ENCODE results near the gene EMP1. TPM values are rescaled to one million over a fixed set of nuclear protein-coding genes. Genes with fewer than 3 reads are reported as not detected.

EMP1 gene
- total RNA-seq, 3 donors from 2014 or later = 207 to 759 (median 444) TPM

GRCh38 chr12:13177906-13178305, 18.6 kb upstream of the EMP1 start:
- Histone ChIP-seq H3K27me3 (no peaks in the 10 kb centered on the region), H3K9me3 (no peaks in the 10 kb centered on the region), H3K4me1 (peaks cover 0 to 5% of the 10 kb centered on the region in 2 donors), H3K36me3 (no peaks in the 10 kb centered on the region), H3K27ac (peak overlapping the region in 1 of 2 donors; percentile 86), H3K4me3 (no peak overlapping the region)
- TF ChIP-seq POLR2AphosphoS5 (IDR thresholded peaks at IDR 0.05) (no peak), POLR2A (IDR thresholded peaks at IDR 0.05) (no peak)
- TF ChIP-seq, protein P1, sequence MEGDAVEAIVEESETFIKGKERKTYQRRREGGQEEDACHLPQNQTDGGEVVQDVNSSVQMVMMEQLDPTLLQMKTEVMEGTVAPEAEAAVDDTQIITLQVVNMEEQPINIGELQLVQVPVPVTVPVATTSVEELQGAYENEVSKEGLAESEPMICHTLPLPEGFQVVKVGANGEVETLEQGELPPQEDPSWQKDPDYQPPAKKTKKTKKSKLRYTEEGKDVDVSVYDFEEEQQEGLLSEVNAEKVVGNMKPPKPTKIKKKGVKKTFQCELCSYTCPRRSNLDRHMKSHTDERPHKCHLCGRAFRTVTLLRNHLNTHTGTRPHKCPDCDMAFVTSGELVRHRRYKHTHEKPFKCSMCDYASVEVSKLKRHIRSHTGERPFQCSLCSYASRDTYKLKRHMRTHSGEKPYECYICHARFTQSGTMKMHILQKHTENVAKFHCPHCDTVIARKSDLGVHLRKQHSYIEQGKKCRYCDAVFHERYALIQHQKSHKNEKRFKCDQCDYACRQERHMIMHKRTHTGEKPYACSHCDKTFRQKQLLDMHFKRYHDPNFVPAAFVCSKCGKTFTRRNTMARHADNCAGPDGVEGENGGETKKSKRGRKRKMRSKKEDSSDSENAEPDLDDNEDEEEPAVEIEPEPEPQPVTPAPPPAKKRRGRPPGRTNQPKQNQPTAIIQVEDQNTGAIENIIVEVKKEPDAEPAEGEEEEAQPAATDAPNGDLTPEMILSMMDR (IDR thresholded peaks at IDR 0.05) = no peak
- no peak for DNase-seq (ENCODE audit: low spot score in 2 of 2)
- intact Hi-C loops (cut with DNase I; ENCODE audit: low total_unique reads) = no loop called here

DNA sequence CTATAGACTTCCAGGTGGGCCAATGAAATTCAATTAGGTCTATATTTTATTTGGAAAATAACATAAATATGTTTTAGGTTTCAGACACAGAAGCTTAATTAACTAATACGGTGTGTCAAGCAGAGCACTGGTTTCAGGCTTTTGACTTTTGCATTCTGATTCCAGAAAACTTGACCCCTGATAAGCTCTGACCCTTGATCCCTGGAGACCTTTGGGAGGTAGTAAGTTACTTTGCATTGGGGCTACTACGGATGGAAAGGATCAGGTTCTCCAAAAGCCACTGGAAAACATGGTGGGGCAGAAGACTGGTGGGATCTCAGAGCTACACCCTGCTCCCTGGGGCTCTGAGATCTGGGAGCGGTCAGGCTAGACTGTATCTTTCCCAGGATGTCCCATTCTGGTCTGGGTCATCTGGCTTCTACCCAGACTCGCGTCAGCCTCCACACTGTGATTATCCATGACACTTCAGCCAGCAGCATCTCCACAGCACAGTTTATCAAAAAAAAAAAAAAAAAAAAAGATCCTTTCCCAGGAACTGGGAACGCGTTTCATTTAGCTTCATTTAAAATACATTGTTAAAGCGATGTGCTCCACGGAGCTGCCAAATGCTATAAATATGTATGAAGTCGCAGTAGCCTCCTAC, 17.8 kb upstream of the EMP1 start:
- intact Hi-C loops (cut with DNase I; ENCODE audit: low total_unique reads) = no loop called here
- Histone ChIP-seq H3K4me3 (peak overlapping the region in 1 of 3 donors; percentile 3), H3K36me3 (no peaks in the 10 kb centered on the region), H3K9me3 (no peaks in the 10 kb centered on the region), H3K4me1 (peaks cover 0 to 5% of the 10 kb centered on the region in 2 donors), H3K27me3 (no peaks in the 10 kb centered on the region), H3K27ac (peak overlapping the region; percentile 69 to 86)
- TF ChIP-seq POLR2AphosphoS5 (IDR thresholded peaks at IDR 0.05) = no peak
- no peak for TF ChIP-seq POLR2A (IDR thresholded peaks at IDR 0.05)
- TF ChIP-seq, protein P1 (IDR thresholded peaks at IDR 0.05) = no peak
- no peak for DNase-seq (ENCODE audit: low spot score in 2 of 2)

DNA sequence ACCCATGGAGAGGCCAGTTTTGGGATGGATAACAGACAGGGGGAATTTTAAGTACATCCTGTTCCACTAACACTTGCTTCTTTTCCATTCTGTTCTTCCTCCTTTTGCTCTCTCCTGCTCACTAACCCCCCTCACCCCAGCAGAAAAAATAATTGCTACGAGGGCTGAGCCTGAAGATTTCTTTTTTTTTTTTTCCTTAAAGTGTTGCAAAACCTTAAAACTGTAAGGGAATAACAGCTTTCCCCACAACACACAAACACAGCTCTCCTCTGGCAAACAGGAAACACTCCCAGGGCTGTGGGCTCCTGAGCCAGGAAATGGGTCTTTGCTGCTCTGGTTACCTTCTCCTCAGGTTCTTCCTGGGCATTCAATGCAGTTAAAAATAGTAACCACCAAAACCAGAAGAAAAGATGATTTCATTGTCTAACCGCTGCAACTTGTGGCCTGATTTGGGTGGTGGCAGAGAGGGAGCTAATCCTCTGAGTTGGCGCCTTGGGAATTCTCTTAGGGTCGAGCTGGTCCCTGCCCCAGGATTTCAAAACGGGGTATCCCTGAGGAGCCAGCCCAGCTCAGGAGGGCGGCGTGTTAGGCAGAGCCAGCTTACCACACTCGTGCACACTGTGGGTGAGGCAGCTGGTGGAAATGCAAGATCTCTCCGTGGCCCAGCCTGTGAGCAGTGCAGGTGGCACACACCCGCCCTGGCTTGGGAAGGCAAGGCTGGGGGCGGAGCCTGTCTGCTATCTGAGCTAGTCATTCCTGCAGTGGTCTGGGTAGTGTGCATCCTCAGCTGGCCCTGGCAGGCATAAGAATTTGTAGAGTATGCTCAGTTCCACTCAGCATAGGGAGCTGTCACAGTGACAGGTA, 17.1 kb upstream of the EMP1 start:
- intact Hi-C loops (cut with DNase I; ENCODE audit: low total_unique reads) = no loop called here
- H3K36me3 ChIP-seq = no peaks in the 10 kb centered on the region
- no peaks in the 10 kb centered on the region for H3K27me3 ChIP-seq
- H3K27ac ChIP-seq = peak overlapping the region; percentile 86 to 96
- H3K4me1 ChIP-seq = peaks cover 0 to 5% of the 10 kb centered on the region in 2 donors
- no peaks in the 10 kb centered on the region for H3K9me3 ChIP-seq
- peak overlapping the region in 2 of 3 donors; percentile 3 to 45 for H3K4me3 ChIP-seq
- peak in 1 of 2 donors; percentile 32 for DNase-seq (ENCODE audit: low spot score in 2 of 2)
- TF ChIP-seq POLR2A (IDR thresholded peaks at IDR 0.05) (no peak), POLR2AphosphoS5 (IDR thresholded peaks at IDR 0.05) (no peak)
- TF ChIP-seq, protein P1 (IDR thresholded peaks at IDR 0.05) = no peak

GRCh38 chr12:13181375-13182070, 15.0 kb upstream of the EMP1 start:
- no peaks in the 10 kb centered on the region for H3K9me3 ChIP-seq
- DNase-seq (ENCODE audit: low spot score in 2 of 2) = no peak
- no peak for TF ChIP-seq POLR2A (IDR thresholded peaks at IDR 0.05)
- no peaks in the 10 kb centered on the region for H3K27me3 ChIP-seq
- no peak overlapping the region for H3K4me3 ChIP-seq
- no peaks in the 10 kb centered on the region for H3K36me3 ChIP-seq
- H3K27ac ChIP-seq = no peak overlapping the region
- peaks cover 0 to 5% of the 10 kb centered on the region in 2 donors for H3K4me1 ChIP-seq
- intact Hi-C loops (cut with DNase I; ENCODE audit: low total_unique reads) = no loop called here

GRCh38 chr12:13182881-13183280, 13.6 kb upstream of the EMP1 start:
- Histone ChIP-seq H3K27ac (no peak overlapping the region), H3K4me1 (peaks cover 0 to 5% of the 10 kb centered on the region in 2 donors), H3K9me3 (no peaks in the 10 kb centered on the region), H3K36me3 (no peaks in the 10 kb centered on the region), H3K4me3 (no peak overlapping the region), H3K27me3 (no peaks in the 10 kb centered on the region)
- no peak for DNase-seq (ENCODE audit: low spot score in 2 of 2)
- intact Hi-C loops (cut with DNase I; ENCODE audit: low total_unique reads) = no loop called here
- TF ChIP-seq POLR2A (IDR thresholded peaks at IDR 0.05) (no peak), POLR2AphosphoS5 (IDR thresholded peaks at IDR 0.05) (no peak)
- TF ChIP-seq, protein P1 (IDR thresholded peaks at IDR 0.05) = no peak
